ENCODE data around the gene MEP1B.
"Not testable (repeated sequence)": the region's sequence is repeated elsewhere in the genome, so short reads cannot be mapped to it uniquely, and the experiment has no call there.

MEP1B gene

GRCh38 chr18:32183503-32183902, 6.3 kb upstream of the MEP1B start:
- FAIRE-seq (no peak), DNase-seq (ENCODE audit: insufficient read length, low spot score) (no peak)
- no peak for TF ChIP-seq POLR2A (IDR thresholded peaks at IDR 0.05; ENCODE audit: low read depth, low read length)

- no peak for TF ChIP-seq POLR2A (IDR thresholded peaks at IDR 0.05; ENCODE audit: low read depth, low read length)
- FAIRE-seq = no peak
Measured at GRCh38 chr18:32190209-32190608, 370 bp downstream of the MEP1B start.

GRCh38 chr18:32195881-32196815, 6.3 kb downstream of the MEP1B start:
- DNase-seq (ENCODE audit: insufficient read length, low spot score) (no peak), FAIRE-seq (no peak)
- no peak for TF ChIP-seq POLR2A (IDR thresholded peaks at IDR 0.05; ENCODE audit: low read depth, low read length)

More at GRCh38 chr18:32190209-32190608, 370 bp downstream of the MEP1B start:
- no peak for DNase-seq (ENCODE audit: insufficient read length, low spot score)

- FAIRE-seq (no peak), DNase-seq (ENCODE audit: insufficient read length, low spot score) (no peak)
- TF ChIP-seq POLR2A (IDR thresholded peaks at IDR 0.05; ENCODE audit: low read depth, low read length) = no peak
Measured at GRCh38 chr18:32200766-32201165, 10.9 kb downstream of the MEP1B start.

- DNase-seq (ENCODE audit: insufficient read length, low spot score) = no peak
- FAIRE-seq = no peak
- no peak for TF ChIP-seq POLR2A (IDR thresholded peaks at IDR 0.05; ENCODE audit: low read depth, low read length)
Measured at GRCh38 chr18:32201948-32202672, 12.3 kb downstream of the MEP1B start.

GRCh38 chr18:32208023-32208422, 18.2 kb downstream of the MEP1B start:
- no peak for FAIRE-seq
- no peak for TF ChIP-seq POLR2A (IDR thresholded peaks at IDR 0.05; ENCODE audit: low read depth, low read length)
- DNase-seq (ENCODE audit: insufficient read length, low spot score) = no peak

- DNase-seq (ENCODE audit: insufficient read length, low spot score) (no peak), FAIRE-seq (no peak)
- TF ChIP-seq POLR2A (IDR thresholded peaks at IDR 0.05; ENCODE audit: low read depth, low read length) = no peak
Measured at GRCh38 chr18:32208577-32208976, 18.7 kb downstream of the MEP1B start.

GRCh38 chr18:32209685-32210445, 20.0 kb downstream of the MEP1B start:
- TF ChIP-seq POLR2A (IDR thresholded peaks at IDR 0.05; ENCODE audit: low read depth, low read length) = no peak
- DNase-seq (ENCODE audit: insufficient read length, low spot score) = no peak
- FAIRE-seq = no peak

- no peak for TF ChIP-seq POLR2A (IDR thresholded peaks at IDR 0.05; ENCODE audit: low read depth, low read length)
- FAIRE-seq = no peak
- DNase-seq (ENCODE audit: insufficient read length, low spot score) = no peak
Measured at GRCh38 chr18:32213693-32214092, 23.9 kb downstream of the MEP1B start.

- no peak for TF ChIP-seq POLR2A (IDR thresholded peaks at IDR 0.05; ENCODE audit: low read depth, low read length)
- FAIRE-seq = no peak
- DNase-seq (ENCODE audit: insufficient read length, low spot score) = no peak
Measured at GRCh38 chr18:32216390-32216789, 26.6 kb downstream of the MEP1B start.

GRCh38 chr18:32219431-32220018, 29.7 kb downstream of the MEP1B start:
- no peak for TF ChIP-seq POLR2A (IDR thresholded peaks at IDR 0.05; ENCODE audit: low read depth, low read length)
- FAIRE-seq (no peak), DNase-seq (ENCODE audit: insufficient read length, low spot score) (no peak)

GRCh38 chr18:32233348-32233747, 43.5 kb downstream of the MEP1B start:
- FAIRE-seq = not testable (repeated sequence)

GRCh38 chr18:32237049-32237448, 47.2 kb downstream of the MEP1B start:
- FAIRE-seq (no peak), DNase-seq (ENCODE audit: insufficient read length, low spot score) (no peak)
- TF ChIP-seq POLR2A (IDR thresholded peaks at IDR 0.05; ENCODE audit: low read depth, low read length) = no peak

More at GRCh38 chr18:32233348-32233747, 43.5 kb downstream of the MEP1B start:
- not testable (repeated sequence) for DNase-seq (ENCODE audit: insufficient read length, low spot score)
